Measurements from ENCODE around the gene DPM3. TPM values are rescaled to one million over a fixed set of nuclear protein-coding genes. Genes with fewer than 3 reads are reported as not detected.

Gene DPM3
- polyA plus RNA-seq, 1 of the 3 experiments (the other 2 are of a cell fraction): 317 TPM

GRCh38 chr1:155182052-155182550, 41.8 kb upstream of the DPM3 start:
- peaks cover 18 to 44% of the 10 kb centered on the region in 2 experiments for H3K36me3 ChIP-seq (replicated peaks in 1 of 2; ENCODE audit: control insufficient read depth in 1 of 2, insufficient read depth in 2 of 2, low read length in 1 of 2)
- H3K27me3 ChIP-seq (ENCODE audit: insufficient read depth): no peaks in the 10 kb centered on the region
- no peak overlapping the region for H3K27ac ChIP-seq (ENCODE audit: low read depth in 2 of 2, low read length in 1 of 2)
- TF ChIP-seq SIN3A (IDR thresholded peaks at IDR 0.05; ENCODE audit: borderline replicate concordance, low read depth, low read length) (no peak), FOSL2 (IDR thresholded peaks at IDR 0.05; ENCODE audit: borderline replicate concordance, low read depth) (no peak), RXRA (IDR thresholded peaks at IDR 0.05; ENCODE audit: borderline replicate concordance, low read depth) (no peak), RAD21 (IDR thresholded peaks at IDR 0.05; ENCODE audit: low read length) (no peak), POLR2AphosphoS5 (IDR thresholded peaks at IDR 0.05; ENCODE audit: low read depth, low read length) (no peak), SMC3 (IDR thresholded peaks at IDR 0.05; ENCODE audit: low read depth, low read length) (no peak), ZBTB33 (IDR thresholded peaks at IDR 0.05; ENCODE audit: borderline replicate concordance, low read depth) (no peak), RFX5 (IDR thresholded peaks at IDR 0.05; ENCODE audit: low read length) (no peak), CHD2 (IDR thresholded peaks at IDR 0.05; ENCODE audit: low read length, partially characterized antibody) (no peak), FOXJ3 (CRISPR knock-in tag; IDR thresholded peaks at IDR 0.05) (no peak), MAX (IDR thresholded peaks at IDR 0.05; ENCODE audit: low read depth) (no peak), PBX3 (IDR thresholded peaks at IDR 0.05) (no peak), YY1 (IDR thresholded peaks at IDR 0.05; ENCODE audit: low read depth) (no peak), TCF12 (IDR thresholded peaks at IDR 0.05) (no peak), TEAD4 (IDR thresholded peaks at IDR 0.05; ENCODE audit: borderline replicate concordance, insufficient read depth) (no peak), NFIC (IDR thresholded peaks at IDR 0.05; ENCODE audit: borderline replicate concordance) (no peak), CTCF (IDR thresholded peaks at IDR 0.05) (no peak), USF1 (IDR thresholded peaks at IDR 0.05; ENCODE audit: borderline replicate concordance, low read depth) (no peak), RCOR1 (IDR thresholded peaks at IDR 0.05; ENCODE audit: low read length) (no peak), EZH2phosphoT487 (IDR thresholded peaks at IDR 0.05; ENCODE audit: borderline replicate concordance, low read depth) (no peak)
- no peak overlapping the region for H2AFZ ChIP-seq (ENCODE audit: low read depth)
- H3K9ac ChIP-seq: no peak overlapping the region
- H3K4me3 ChIP-seq (ENCODE audit: low read depth in 2 of 2, low read length in 1 of 2): no peak overlapping the region
- WGBS (ENCODE audit: low lambda C conversion rate): 94% methylated on average over 7 of the region's 7 CpGs
- ChIA-PET CTCF (interaction anchor here (1.2 to 1.6 kb wide), 4 partner anchors 9 to 91 kb away, joined by 4 to 5 read pairs (median 4); partner anchors contain the start of gene KRTCAP2), POLR2A (no interaction called here)
- no peak for DNase-seq
- no peak overlapping the region for H3K4me2 ChIP-seq
- H3K79me2 ChIP-seq (ENCODE audit: insufficient read depth): no peaks in the 10 kb centered on the region
- H3K4me1 ChIP-seq (ENCODE audit: control insufficient read depth in 1 of 2, insufficient read depth in 2 of 2, low read depth in 1 of 2, low read length in 1 of 2): peaks cover 0 to 26% of the 10 kb centered on the region in 2 experiments; a peak in 1 of 4 replicates
- no peaks in the 10 kb centered on the region for H3F3A ChIP-seq (replicated peaks; ENCODE audit: insufficient read depth)
- H4K20me1 ChIP-seq (ENCODE audit: insufficient read depth): no peaks in the 10 kb centered on the region
- no peaks in the 10 kb centered on the region for H3K9me3 ChIP-seq
- no peaks in the 10 kb centered on the region for H3K9me2 ChIP-seq

Data from SK-N-SH (cell line).